H1 (cell line): ENCODE results near the gene NUDT3. TPM values are rescaled to one million over a fixed set of nuclear protein-coding genes. Genes with fewer than 3 reads are reported as not detected.

Source experiments
- ATF3 ChIP-seq: IDR thresholded peaks from 2 replicates; pipeline ENCODE4 v1.6.1; 2011; ENCODE audit warnings: low read depth, mild to moderate bottlenecking, low read length; ENCODE audit not compliant: insufficient read depth
- CHD1 ChIP-seq: IDR thresholded peaks from 2 replicates; pipeline ENCODE4 v1.6.1; 2012; ENCODE audit warnings: low read depth, low read length, improper control_type of control experiment
- KDM1A ChIP-seq: fragments of 200-600, 300-600 bp; sonication (generic); IDR thresholded peaks from 2 replicates; pipeline ENCODE4 v1.7.1; 2016; ENCODE audit warnings: mild to moderate bottlenecking, low read length, borderline replicate concordance
- NANOG ChIP-seq: IDR thresholded peaks from 2 replicates; pipeline ENCODE4 v1.6.1; 2011; ENCODE audit warnings: low read length, low read depth, mild to moderate bottlenecking, inconsistent platforms; ENCODE audit not compliant: insufficient read depth, poor library complexity, severe bottlenecking
- POLR2AphosphoS5 ChIP-seq: IDR thresholded peaks from 2 replicates; pipeline ENCODE4 v1.6.1; 2011; ENCODE audit warnings: low read depth, low read length
- RAD21 ChIP-seq, 2 experiments: IDR thresholded peaks in 1 of 2; conservative IDR thresholded peaks in 1 of 2; 2 replicates each; pipeline ENCODE4 v1.6.1; 2011; ENCODE audit warnings: low read depth in 2 of 2, low read length in 2 of 2, improper control_type of control experiment in 1 of 2, inconsistent platforms in 1 of 2, mild to moderate bottlenecking in 1 of 2, moderate library complexity in 1 of 2
- SP1 ChIP-seq: IDR thresholded peaks from 2 replicates; pipeline ENCODE4 v1.6.1; 2011; ENCODE audit warnings: low read depth, low read length
- TAF7 ChIP-seq: optimal IDR thresholded peaks from 2 replicates; pipeline ENCODE3; 2011; ENCODE audit warnings: low read depth, mild to moderate bottlenecking, inconsistent platforms, low read length, moderate library complexity, borderline replicate concordance
- polyA plus RNA-seq, 7 experiments: library from polyadenylated mRNA; depleted of rRNA in 3 of 7; stranded (reverse) in 5 of 7; unstranded in 2 of 7; fragments of >200 nt in 5 of 7; fragments of 200-250 nt in 2 of 7; gene quantifications; 1 replicate in 5 of 7; 2 replicates in 1 of 7; 4 replicates in 1 of 7; pipeline versions ENCODE4 v1.2.1 to v1.2.3, GENCODE V29; 2011 to 2013; ENCODE audit warnings: missing spikeins in 2 of 7, mixed read lengths in 2 of 7
- total RNA-seq: library from RNA; stranded (reverse); fragmentation: NEBNext Ultra II Directional; extraction: Animal tissue kit (Norgen Biotek cat#: 25700); gene quantifications from 2 replicates; pipeline ENCODE4 v1.2.1, GENCODE V29; 2021
- TF ChIP-seq, protein P1 (sequence below): fragments of 300-600 bp; sonication (generic); IDR thresholded peaks from 2 replicates; pipeline ENCODE4 v1.7.1; 2012; ENCODE audit warnings: low read length, moderate library complexity, mild to moderate bottlenecking, inconsistent platforms; ENCODE audit not compliant: insufficient replicate concordance

NUDT3 gene
- total and polyA plus RNA-seq, 2 of the 8 experiments (the other 6 are each of a cell fraction or from before 2014, with no cell fraction given): 14.1 to 36.9 TPM

GRCh38 chr6:34391786-34392496, 528 bp downstream of the NUDT3 start (continued):
- TF ChIP-seq, protein P1, sequence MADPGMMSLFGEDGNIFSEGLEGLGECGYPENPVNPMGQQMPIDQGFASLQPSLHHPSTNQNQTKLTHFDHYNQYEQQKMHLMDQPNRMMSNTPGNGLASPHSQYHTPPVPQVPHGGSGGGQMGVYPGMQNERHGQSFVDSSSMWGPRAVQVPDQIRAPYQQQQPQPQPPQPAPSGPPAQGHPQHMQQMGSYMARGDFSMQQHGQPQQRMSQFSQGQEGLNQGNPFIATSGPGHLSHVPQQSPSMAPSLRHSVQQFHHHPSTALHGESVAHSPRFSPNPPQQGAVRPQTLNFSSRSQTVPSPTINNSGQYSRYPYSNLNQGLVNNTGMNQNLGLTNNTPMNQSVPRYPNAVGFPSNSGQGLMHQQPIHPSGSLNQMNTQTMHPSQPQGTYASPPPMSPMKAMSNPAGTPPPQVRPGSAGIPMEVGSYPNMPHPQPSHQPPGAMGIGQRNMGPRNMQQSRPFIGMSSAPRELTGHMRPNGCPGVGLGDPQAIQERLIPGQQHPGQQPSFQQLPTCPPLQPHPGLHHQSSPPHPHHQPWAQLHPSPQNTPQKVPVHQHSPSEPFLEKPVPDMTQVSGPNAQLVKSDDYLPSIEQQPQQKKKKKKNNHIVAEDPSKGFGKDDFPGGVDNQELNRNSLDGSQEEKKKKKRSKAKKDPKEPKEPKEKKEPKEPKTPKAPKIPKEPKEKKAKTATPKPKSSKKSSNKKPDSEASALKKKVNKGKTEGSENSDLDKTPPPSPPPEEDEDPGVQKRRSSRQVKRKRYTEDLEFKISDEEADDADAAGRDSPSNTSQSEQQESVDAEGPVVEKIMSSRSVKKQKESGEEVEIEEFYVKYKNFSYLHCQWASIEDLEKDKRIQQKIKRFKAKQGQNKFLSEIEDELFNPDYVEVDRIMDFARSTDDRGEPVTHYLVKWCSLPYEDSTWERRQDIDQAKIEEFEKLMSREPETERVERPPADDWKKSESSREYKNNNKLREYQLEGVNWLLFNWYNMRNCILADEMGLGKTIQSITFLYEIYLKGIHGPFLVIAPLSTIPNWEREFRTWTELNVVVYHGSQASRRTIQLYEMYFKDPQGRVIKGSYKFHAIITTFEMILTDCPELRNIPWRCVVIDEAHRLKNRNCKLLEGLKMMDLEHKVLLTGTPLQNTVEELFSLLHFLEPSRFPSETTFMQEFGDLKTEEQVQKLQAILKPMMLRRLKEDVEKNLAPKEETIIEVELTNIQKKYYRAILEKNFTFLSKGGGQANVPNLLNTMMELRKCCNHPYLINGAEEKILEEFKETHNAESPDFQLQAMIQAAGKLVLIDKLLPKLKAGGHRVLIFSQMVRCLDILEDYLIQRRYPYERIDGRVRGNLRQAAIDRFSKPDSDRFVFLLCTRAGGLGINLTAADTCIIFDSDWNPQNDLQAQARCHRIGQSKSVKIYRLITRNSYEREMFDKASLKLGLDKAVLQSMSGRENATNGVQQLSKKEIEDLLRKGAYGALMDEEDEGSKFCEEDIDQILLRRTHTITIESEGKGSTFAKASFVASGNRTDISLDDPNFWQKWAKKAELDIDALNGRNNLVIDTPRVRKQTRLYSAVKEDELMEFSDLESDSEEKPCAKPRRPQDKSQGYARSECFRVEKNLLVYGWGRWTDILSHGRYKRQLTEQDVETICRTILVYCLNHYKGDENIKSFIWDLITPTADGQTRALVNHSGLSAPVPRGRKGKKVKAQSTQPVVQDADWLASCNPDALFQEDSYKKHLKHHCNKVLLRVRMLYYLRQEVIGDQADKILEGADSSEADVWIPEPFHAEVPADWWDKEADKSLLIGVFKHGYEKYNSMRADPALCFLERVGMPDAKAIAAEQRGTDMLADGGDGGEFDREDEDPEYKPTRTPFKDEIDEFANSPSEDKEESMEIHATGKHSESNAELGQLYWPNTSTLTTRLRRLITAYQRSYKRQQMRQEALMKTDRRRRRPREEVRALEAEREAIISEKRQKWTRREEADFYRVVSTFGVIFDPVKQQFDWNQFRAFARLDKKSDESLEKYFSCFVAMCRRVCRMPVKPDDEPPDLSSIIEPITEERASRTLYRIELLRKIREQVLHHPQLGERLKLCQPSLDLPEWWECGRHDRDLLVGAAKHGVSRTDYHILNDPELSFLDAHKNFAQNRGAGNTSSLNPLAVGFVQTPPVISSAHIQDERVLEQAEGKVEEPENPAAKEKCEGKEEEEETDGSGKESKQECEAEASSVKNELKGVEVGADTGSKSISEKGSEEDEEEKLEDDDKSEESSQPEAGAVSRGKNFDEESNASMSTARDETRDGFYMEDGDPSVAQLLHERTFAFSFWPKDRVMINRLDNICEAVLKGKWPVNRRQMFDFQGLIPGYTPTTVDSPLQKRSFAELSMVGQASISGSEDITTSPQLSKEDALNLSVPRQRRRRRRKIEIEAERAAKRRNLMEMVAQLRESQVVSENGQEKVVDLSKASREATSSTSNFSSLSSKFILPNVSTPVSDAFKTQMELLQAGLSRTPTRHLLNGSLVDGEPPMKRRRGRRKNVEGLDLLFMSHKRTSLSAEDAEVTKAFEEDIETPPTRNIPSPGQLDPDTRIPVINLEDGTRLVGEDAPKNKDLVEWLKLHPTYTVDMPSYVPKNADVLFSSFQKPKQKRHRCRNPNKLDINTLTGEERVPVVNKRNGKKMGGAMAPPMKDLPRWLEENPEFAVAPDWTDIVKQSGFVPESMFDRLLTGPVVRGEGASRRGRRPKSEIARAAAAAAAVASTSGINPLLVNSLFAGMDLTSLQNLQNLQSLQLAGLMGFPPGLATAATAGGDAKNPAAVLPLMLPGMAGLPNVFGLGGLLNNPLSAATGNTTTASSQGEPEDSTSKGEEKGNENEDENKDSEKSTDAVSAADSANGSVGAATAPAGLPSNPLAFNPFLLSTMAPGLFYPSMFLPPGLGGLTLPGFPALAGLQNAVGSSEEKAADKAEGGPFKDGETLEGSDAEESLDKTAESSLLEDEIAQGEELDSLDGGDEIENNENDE: no peak
- TF ChIP-seq CHD1 (no peak), ATF3 (no peak), SP1 (no peak), TAF7 (no peak), RAD21 (IDR thresholded peaks at IDR 0.05 in 1 of 2, conservative IDR thresholded peaks at IDR 0.05 in 1 of 2; ENCODE audit: low read depth in 2 of 2, low read length in 2 of 2) (no peak), POLR2AphosphoS5 (no peak; the same call in 1 of the 2 replicates), NANOG (no peak), KDM1A (no peak)
